ENCODE measurements around the gene HS3ST3B1. TPM values are rescaled to one million over a fixed set of nuclear protein-coding genes. Genes with fewer than 3 reads are reported as not detected.

Gene HS3ST3B1
- total RNA-seq, 4 donors from 2014 or later, result 0.40 to 2.5 (median 1.2) TPM; not detected in 1

- no peak for TF ChIP-seq EP300 (IDR thresholded peaks at IDR 0.05; ENCODE audit: low read depth)
- TF ChIP-seq POLR2AphosphoS5 (IDR thresholded peaks at IDR 0.05), result no peak
- TF ChIP-seq POLR2A (IDR thresholded peaks at IDR 0.05), result no peak
- TF ChIP-seq, protein P1, sequence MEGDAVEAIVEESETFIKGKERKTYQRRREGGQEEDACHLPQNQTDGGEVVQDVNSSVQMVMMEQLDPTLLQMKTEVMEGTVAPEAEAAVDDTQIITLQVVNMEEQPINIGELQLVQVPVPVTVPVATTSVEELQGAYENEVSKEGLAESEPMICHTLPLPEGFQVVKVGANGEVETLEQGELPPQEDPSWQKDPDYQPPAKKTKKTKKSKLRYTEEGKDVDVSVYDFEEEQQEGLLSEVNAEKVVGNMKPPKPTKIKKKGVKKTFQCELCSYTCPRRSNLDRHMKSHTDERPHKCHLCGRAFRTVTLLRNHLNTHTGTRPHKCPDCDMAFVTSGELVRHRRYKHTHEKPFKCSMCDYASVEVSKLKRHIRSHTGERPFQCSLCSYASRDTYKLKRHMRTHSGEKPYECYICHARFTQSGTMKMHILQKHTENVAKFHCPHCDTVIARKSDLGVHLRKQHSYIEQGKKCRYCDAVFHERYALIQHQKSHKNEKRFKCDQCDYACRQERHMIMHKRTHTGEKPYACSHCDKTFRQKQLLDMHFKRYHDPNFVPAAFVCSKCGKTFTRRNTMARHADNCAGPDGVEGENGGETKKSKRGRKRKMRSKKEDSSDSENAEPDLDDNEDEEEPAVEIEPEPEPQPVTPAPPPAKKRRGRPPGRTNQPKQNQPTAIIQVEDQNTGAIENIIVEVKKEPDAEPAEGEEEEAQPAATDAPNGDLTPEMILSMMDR (IDR thresholded peaks at IDR 0.05), result no peak
- in situ Hi-C loops (cut with MboI; ENCODE audit: low pct_ligation_motif_present in 1 of 4, low pct_unique_long_range_greater_than_20kb in 1 of 4, low sequenced_read_pairs in 3 of 4), result no loop called here
- Histone ChIP-seq H3K27ac (no peak overlapping the region), H3K27me3 (no peaks in the 10 kb centered on the region), H3K4me1 (no peaks in the 10 kb centered on the region), H3K4me3 (no peak overlapping the region), H3K36me3 (no peaks in the 10 kb centered on the region), H3K9me3 (no peaks in the 10 kb centered on the region)
- 63 to 85% methylated on average over 1 to 2 of the region's 2 CpGs for WGBS, 2 donors (ENCODE audit: low coverage in 1 of 2)
- intact Hi-C loops (cut with DNase I; ENCODE audit: low total_unique reads), result no loop called here
- no peak for DNase-seq
These were observed 30.4 kb upstream of the HS3ST3B1 start for GRCh38 chr17:14270508-14270907.

- no peak for DNase-seq
- no peaks in the 10 kb centered on the region for H3K4me1 ChIP-seq
- H3K36me3 ChIP-seq, result no peaks in the 10 kb centered on the region
- no peak overlapping the region for H3K4me3 ChIP-seq
- no peaks in the 10 kb centered on the region for H3K27me3 ChIP-seq
- intact Hi-C loops (cut with DNase I; ENCODE audit: low total_unique reads), result no loop called here
- no peaks in the 10 kb centered on the region for H3K9me3 ChIP-seq
- WGBS, 2 donors (ENCODE audit: low coverage in 1 of 2), result 48 to 52% methylated on average over 2 of the region's 2 CpGs
- TF ChIP-seq EP300 (IDR thresholded peaks at IDR 0.05; ENCODE audit: low read depth) (no peak), POLR2A (IDR thresholded peaks at IDR 0.05) (no peak), POLR2AphosphoS5 (IDR thresholded peaks at IDR 0.05) (no peak)
- TF ChIP-seq, protein P1 (IDR thresholded peaks at IDR 0.05), result no peak
- no peak overlapping the region for H3K27ac ChIP-seq
- in situ Hi-C loops (cut with MboI; ENCODE audit: low pct_ligation_motif_present in 1 of 4, low pct_unique_long_range_greater_than_20kb in 1 of 4, low sequenced_read_pairs in 3 of 4), result loop anchor here in 1 of 4 donors (25.0 kb wide), 1 partner anchor 939 kb away; no protein-coding TSS in a partner anchor
These were observed 24.2 kb upstream of the HS3ST3B1 start for GRCh38 chr17:14276535-14277250.

DNA sequence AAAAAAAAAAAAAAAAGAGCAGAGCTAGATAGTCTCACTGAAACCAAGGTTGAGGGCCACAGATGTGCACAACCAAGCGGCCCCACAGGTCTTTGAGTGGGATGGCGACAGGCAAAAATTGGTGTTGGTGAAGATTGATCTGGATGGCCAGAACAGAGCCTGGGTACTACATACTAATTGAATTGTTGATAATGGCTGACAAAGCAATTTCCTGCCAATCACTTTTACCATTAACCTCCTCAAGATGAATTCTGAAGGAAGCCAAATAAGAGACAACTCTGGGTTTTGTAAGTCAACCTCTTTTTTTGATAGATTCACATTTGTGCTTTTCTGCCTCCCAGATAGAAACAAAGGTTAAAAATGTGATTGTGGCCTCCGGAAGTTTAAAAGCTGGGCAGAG, 19.4 kb upstream of the HS3ST3B1 start:
- in situ Hi-C loops (cut with MboI; ENCODE audit: low pct_ligation_motif_present in 1 of 4, low pct_unique_long_range_greater_than_20kb in 1 of 4, low sequenced_read_pairs in 3 of 4) (loop anchor here in 1 of 4 donors (25.0 kb wide), 1 partner anchor 944 kb away; no protein-coding TSS in a partner anchor), intact Hi-C loops (cut with DNase I; ENCODE audit: low total_unique reads) (no loop called here)
- Histone ChIP-seq H3K27me3 (peaks cover 4% of the 10 kb centered on the region), H3K36me3 (no peaks in the 10 kb centered on the region), H3K9me3 (no peaks in the 10 kb centered on the region), H3K4me1 (no peaks in the 10 kb centered on the region), H3K27ac (no peak overlapping the region), H3K4me3 (no peak overlapping the region)
- TF ChIP-seq POLR2AphosphoS5 (IDR thresholded peaks at IDR 0.05) (no peak), POLR2A (IDR thresholded peaks at IDR 0.05) (no peak), EP300 (IDR thresholded peaks at IDR 0.05; ENCODE audit: low read depth) (no peak)
- TF ChIP-seq, protein P1 (IDR thresholded peaks at IDR 0.05), result no peak
- 67 to 93% methylated on average over 1 to 3 of the region's 3 CpGs for WGBS, 2 donors (ENCODE audit: low coverage in 1 of 2)
- no peak for DNase-seq

- WGBS, 2 donors (ENCODE audit: low coverage in 1 of 2), result 71 to 90% methylated on average over 2 of the region's 2 CpGs
- intact Hi-C loops (cut with DNase I; ENCODE audit: low total_unique reads) (no loop called here), in situ Hi-C loops (cut with MboI; ENCODE audit: low pct_ligation_motif_present in 1 of 4, low pct_unique_long_range_greater_than_20kb in 1 of 4, low sequenced_read_pairs in 3 of 4) (loop anchor here in 1 of 4 donors (25.0 kb wide), 1 partner anchor 945 kb away; no protein-coding TSS in a partner anchor)
- Histone ChIP-seq H3K27ac (no peak overlapping the region), H3K9me3 (no peaks in the 10 kb centered on the region), H3K27me3 (peaks cover 4% of the 10 kb centered on the region), H3K4me3 (no peak overlapping the region), H3K36me3 (no peaks in the 10 kb centered on the region), H3K4me1 (no peaks in the 10 kb centered on the region)
- TF ChIP-seq, protein P1 (IDR thresholded peaks at IDR 0.05), result no peak
- TF ChIP-seq POLR2A (IDR thresholded peaks at IDR 0.05) (no peak), EP300 (IDR thresholded peaks at IDR 0.05; ENCODE audit: low read depth) (no peak), POLR2AphosphoS5 (IDR thresholded peaks at IDR 0.05) (no peak)
- no peak for DNase-seq
These were observed 18.2 kb upstream of the HS3ST3B1 start for GRCh38 chr17:14282726-14283125.

Data from transverse colon (tissue), 4 donors.